ENCODE data around the gene SCLT1.

The SCLT1 gene

DNA sequence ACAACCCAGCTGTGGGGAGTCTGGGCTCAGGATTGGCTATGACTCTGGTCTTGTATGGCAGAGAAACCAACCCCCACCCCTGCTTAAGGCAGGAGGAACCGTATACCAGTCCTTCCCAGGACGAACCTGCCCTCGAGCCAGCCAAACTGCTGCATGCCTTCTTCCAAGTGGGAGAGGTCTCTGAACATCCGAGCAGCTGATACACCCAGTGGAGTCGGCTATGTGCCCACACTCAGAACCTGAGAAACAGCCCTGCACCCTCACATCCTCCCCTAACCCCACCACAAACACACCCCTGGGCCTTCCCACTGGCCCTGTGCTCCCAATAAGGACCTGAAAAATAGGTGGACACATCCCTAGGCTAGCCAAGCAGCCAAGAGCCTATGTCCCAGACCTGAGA is 24.4 kb upstream of the SCLT1 start:
- H4K20me1 ChIP-seq (ENCODE audit: insufficient read depth, low read length, poor library complexity, severe bottlenecking) = no peaks in the 10 kb centered on the region
- no peak overlapping the region for H3K9ac ChIP-seq (ENCODE audit: low read depth, low read length, poor library complexity, severe bottlenecking)
- H3K4me2 ChIP-seq (ENCODE audit: low read depth, low read length, poor library complexity, severe bottlenecking) = no peak overlapping the region
- H2AFZ ChIP-seq (ENCODE audit: low read length) = no peak overlapping the region
- no peaks in the 10 kb centered on the region for H3K36me3 ChIP-seq (ENCODE audit: insufficient read depth, low read length)
- no peaks in the 10 kb centered on the region for H3K9me3 ChIP-seq (ENCODE audit: insufficient read depth, low read depth, low read length)
- no peaks in the 10 kb centered on the region for H3F3A ChIP-seq (ENCODE audit: low read depth)
- H3K4me1 ChIP-seq (ENCODE audit: insufficient read depth, low read length, poor library complexity, severe bottlenecking) = no peaks in the 10 kb centered on the region
- TF ChIP-seq, protein P1, sequence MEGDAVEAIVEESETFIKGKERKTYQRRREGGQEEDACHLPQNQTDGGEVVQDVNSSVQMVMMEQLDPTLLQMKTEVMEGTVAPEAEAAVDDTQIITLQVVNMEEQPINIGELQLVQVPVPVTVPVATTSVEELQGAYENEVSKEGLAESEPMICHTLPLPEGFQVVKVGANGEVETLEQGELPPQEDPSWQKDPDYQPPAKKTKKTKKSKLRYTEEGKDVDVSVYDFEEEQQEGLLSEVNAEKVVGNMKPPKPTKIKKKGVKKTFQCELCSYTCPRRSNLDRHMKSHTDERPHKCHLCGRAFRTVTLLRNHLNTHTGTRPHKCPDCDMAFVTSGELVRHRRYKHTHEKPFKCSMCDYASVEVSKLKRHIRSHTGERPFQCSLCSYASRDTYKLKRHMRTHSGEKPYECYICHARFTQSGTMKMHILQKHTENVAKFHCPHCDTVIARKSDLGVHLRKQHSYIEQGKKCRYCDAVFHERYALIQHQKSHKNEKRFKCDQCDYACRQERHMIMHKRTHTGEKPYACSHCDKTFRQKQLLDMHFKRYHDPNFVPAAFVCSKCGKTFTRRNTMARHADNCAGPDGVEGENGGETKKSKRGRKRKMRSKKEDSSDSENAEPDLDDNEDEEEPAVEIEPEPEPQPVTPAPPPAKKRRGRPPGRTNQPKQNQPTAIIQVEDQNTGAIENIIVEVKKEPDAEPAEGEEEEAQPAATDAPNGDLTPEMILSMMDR (conservative IDR thresholded peaks at IDR 0.05; ENCODE audit: low read length) = no peak
- no peak for TF ChIP-seq EZH2phosphoT487 (IDR thresholded peaks at IDR 0.05; ENCODE audit: borderline replicate concordance)
- no peaks in the 10 kb centered on the region for H3K27me3 ChIP-seq (ENCODE audit: insufficient read depth, low read length, poor library complexity, severe bottlenecking)
- H3K9me2 ChIP-seq (replicated peaks; ENCODE audit: low read depth, low read length) = no peaks in the 10 kb centered on the region
- no peak overlapping the region for H3K4me3 ChIP-seq (ENCODE audit: low read length, poor library complexity, severe bottlenecking)
- no peaks in the 10 kb centered on the region for H3K79me2 ChIP-seq (ENCODE audit: insufficient read depth, low read length)

DNA sequence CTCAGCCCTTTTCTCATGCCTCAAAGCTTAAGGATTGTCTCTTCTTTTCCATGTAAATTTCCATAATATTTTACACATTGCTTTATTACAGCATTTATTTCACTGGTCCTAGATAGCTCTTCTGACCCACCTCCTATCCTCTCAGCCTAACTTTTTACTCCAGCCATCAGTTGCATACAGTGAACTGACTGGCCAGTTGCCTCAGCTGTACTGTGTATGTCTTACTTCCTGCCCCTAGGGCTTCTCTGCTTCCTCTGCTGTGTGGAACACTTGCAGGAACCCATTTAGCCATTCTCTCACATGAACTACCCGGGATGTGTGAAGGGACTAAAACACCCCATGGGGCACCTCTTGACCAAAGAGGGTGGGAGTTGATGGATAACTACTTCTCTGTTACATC is 20.6 kb upstream of the SCLT1 start:
- Histone ChIP-seq H3K9ac (ENCODE audit: low read depth, low read length, poor library complexity, severe bottlenecking) (no peak overlapping the region), H3K4me2 (ENCODE audit: low read depth, low read length, poor library complexity, severe bottlenecking) (no peak overlapping the region), H3F3A (ENCODE audit: low read depth) (no peaks in the 10 kb centered on the region), H3K79me2 (ENCODE audit: insufficient read depth, low read length) (no peaks in the 10 kb centered on the region), H3K9me3 (ENCODE audit: insufficient read depth, low read depth, low read length) (no peaks in the 10 kb centered on the region), H3K4me3 (ENCODE audit: low read length, poor library complexity, severe bottlenecking) (no peak overlapping the region), H3K27me3 (ENCODE audit: insufficient read depth, low read length, poor library complexity, severe bottlenecking) (no peaks in the 10 kb centered on the region), H3K9me2 (replicated peaks; ENCODE audit: low read depth, low read length) (no peaks in the 10 kb centered on the region), H3K4me1 (ENCODE audit: insufficient read depth, low read length, poor library complexity, severe bottlenecking) (no peaks in the 10 kb centered on the region), H4K20me1 (ENCODE audit: insufficient read depth, low read length, poor library complexity, severe bottlenecking) (no peaks in the 10 kb centered on the region), H2AFZ (ENCODE audit: low read length) (no peak overlapping the region), H3K36me3 (ENCODE audit: insufficient read depth, low read length) (peaks cover 6% of the 10 kb centered on the region; the same call in 1 of the 2 replicates)
- no peak for TF ChIP-seq EZH2phosphoT487 (IDR thresholded peaks at IDR 0.05; ENCODE audit: borderline replicate concordance)
- TF ChIP-seq, protein P1 (conservative IDR thresholded peaks at IDR 0.05; ENCODE audit: low read length) = no peak

DNA sequence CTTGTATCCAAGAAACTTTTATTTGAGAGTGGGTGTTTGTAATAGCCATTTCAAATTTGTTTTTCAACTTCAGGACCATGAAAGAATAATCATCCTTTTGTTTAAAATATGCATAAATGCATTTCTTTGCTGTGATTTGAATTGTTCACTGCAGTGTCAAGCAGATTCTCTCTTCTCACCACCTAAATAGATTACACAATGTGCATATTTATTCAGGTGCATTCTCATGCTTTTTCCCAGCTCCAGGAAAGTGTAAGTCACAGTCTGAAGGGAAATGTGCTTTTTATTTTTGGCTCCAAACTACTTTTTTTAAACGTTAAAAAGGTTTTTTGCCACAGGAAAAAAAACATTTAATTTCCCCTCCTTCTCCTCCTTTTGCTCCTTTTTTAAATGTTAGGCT is 20.1 kb upstream of the SCLT1 start:
- Histone ChIP-seq H3K27me3 (ENCODE audit: insufficient read depth, low read length, poor library complexity, severe bottlenecking) (no peaks in the 10 kb centered on the region), H2AFZ (ENCODE audit: low read length) (no peak overlapping the region), H3K4me1 (ENCODE audit: insufficient read depth, low read length, poor library complexity, severe bottlenecking) (no peaks in the 10 kb centered on the region), H3K9me2 (replicated peaks; ENCODE audit: low read depth, low read length) (no peaks in the 10 kb centered on the region), H3K4me2 (ENCODE audit: low read depth, low read length, poor library complexity, severe bottlenecking) (no peak overlapping the region), H3K79me2 (ENCODE audit: insufficient read depth, low read length) (no peaks in the 10 kb centered on the region), H4K20me1 (ENCODE audit: insufficient read depth, low read length, poor library complexity, severe bottlenecking) (no peaks in the 10 kb centered on the region), H3K9ac (ENCODE audit: low read depth, low read length, poor library complexity, severe bottlenecking) (no peak overlapping the region), H3F3A (ENCODE audit: low read depth) (no peaks in the 10 kb centered on the region), H3K4me3 (ENCODE audit: low read length, poor library complexity, severe bottlenecking) (no peak overlapping the region), H3K9me3 (ENCODE audit: insufficient read depth, low read depth, low read length) (no peaks in the 10 kb centered on the region), H3K36me3 (ENCODE audit: insufficient read depth, low read length) (peaks cover 6% of the 10 kb centered on the region; the same call in 1 of the 2 replicates)
- TF ChIP-seq, protein P1 (conservative IDR thresholded peaks at IDR 0.05; ENCODE audit: low read length) = no peak
- no peak for TF ChIP-seq EZH2phosphoT487 (IDR thresholded peaks at IDR 0.05; ENCODE audit: borderline replicate concordance)

Data from Loucy (cell line).